ENCODE results near the gene EPHA2.
"Not testable (repeated sequence)": the region's sequence is repeated elsewhere in the genome, so short reads cannot be mapped to it uniquely, and the experiment has no call there.

EPHA2 gene

GRCh38 chr1:16167331-16168143 is 11.7 kb upstream of the EPHA2 start:
- no peak for DNase-seq

GRCh38 chr1:16166117-16166516 is 10.2 kb upstream of the EPHA2 start:
- DNase-seq = no peak

- peak; percentile 12 for DNase-seq
Observed at GRCh38 chr1:16165548-16165947, 9.7 kb upstream of the EPHA2 start.

- peak; percentile 18 for DNase-seq
Observed at GRCh38 chr1:16165073-16165364, 9.2 kb upstream of the EPHA2 start.

- DNase-seq = peak; percentile 89
Observed at GRCh38 chr1:16164213-16165072, 8.6 kb upstream of the EPHA2 start.

- DNase-seq = not testable (repeated sequence)
Observed at GRCh38 chr1:16163608-16164212, 7.8 kb upstream of the EPHA2 start.

GRCh38 chr1:16162163-16162822 is 6.4 kb upstream of the EPHA2 start:
- no peak for DNase-seq

GRCh38 chr1:16161717-16162116 is 5.8 kb upstream of the EPHA2 start:
- no peak for DNase-seq

- DNase-seq = no peak
Observed at GRCh38 chr1:16158993-16159831, 3.3 kb upstream of the EPHA2 start.

- no peak for DNase-seq
Observed at GRCh38 chr1:16158025-16158424, 2.2 kb upstream of the EPHA2 start.

- DNase-seq = no peak
Observed at GRCh38 chr1:16156848-16157495, 1.1 kb upstream of the EPHA2 start.

GRCh38 chr1:16153999-16154673 is 1.7 kb downstream of the EPHA2 start:
- DNase-seq = no peak

- DNase-seq = no peak
Observed at GRCh38 chr1:16153096-16153998, 2.5 kb downstream of the EPHA2 start.

- DNase-seq = no peak
Observed at GRCh38 chr1:16152481-16153087, 3.3 kb downstream of the EPHA2 start.

GRCh38 chr1:16151995-16152384 is 3.9 kb downstream of the EPHA2 start:
- DNase-seq = no peak

- DNase-seq = no peak
Observed at GRCh38 chr1:16151196-16151994, 4.5 kb downstream of the EPHA2 start.

GRCh38 chr1:16150508-16150907 is 5.4 kb downstream of the EPHA2 start:
- DNase-seq = no peak

GRCh38 chr1:16149702-16150488 is 6.0 kb downstream of the EPHA2 start:
- no peak for DNase-seq
